Right atrium auricular region (tissue), 2 donors: ENCODE data around the gene TWF2. TPM values are rescaled to one million over a fixed set of nuclear protein-coding genes. Genes with fewer than 3 reads are reported as not detected.
"Not testable (repeated sequence)": the region's sequence is repeated elsewhere in the genome, so short reads cannot be mapped to it uniquely, and the experiment has no call there.

Source experiments
- DNase-seq: peaks from one replicate; pipeline ENCODE4 v3.0.0-alpha.2; 2019; ENCODE audit warnings: low spot score
- H3K27ac ChIP-seq, 2 donors: fragments of 200-600 bp; sonication (generic); 1 replicate in 1 of 2; 2 replicates in 1 of 2; pipeline ENCODE4 v1.5.1; 2016 to 2019
- H3K27me3 ChIP-seq, 2 donors: fragments of 200-600 bp; sonication (generic); one replicate each; pipeline versions ENCODE4 v1.5.1 to v1.6.0; 2017 to 2019
- H3K36me3 ChIP-seq: fragments of 200-600 bp; sonication (generic); one replicate; pipeline ENCODE4 v1.5.1; 2016
- H3K4me1 ChIP-seq, 2 donors: fragments of 200-600 bp; sonication (generic); one replicate each; pipeline versions ENCODE4 v1.5.1 to v1.6.0; 2017 to 2019
- H3K4me3 ChIP-seq, 2 donors: fragments of 200-600 bp; sonication (generic); 1 replicate in 1 of 2; 2 replicates in 1 of 2; pipeline ENCODE4 v1.5.1; 2017 to 2019; ENCODE audit warnings: mild to moderate bottlenecking in 1 of 2, moderate library complexity in 1 of 2
- H3K9me3 ChIP-seq, 2 donors: fragments of 200-600 bp; sonication (generic); one replicate each; pipeline ENCODE4 v1.5.1; 2019
- CTCF ChIP-seq, 2 donors: fragments of 200-600 bp; sonication (generic); IDR thresholded peaks; one replicate each; pipeline ENCODE4 v1.5.1; 2019; ENCODE audit warnings: antibody characterized with exemption in 2 of 2
- total RNA-seq, 2 donors: library from RNA; depleted of rRNA; stranded (reverse); fragments of >200 nt; gene quantifications; one replicate each; pipeline ENCODE4 v1.1.0, GENCODE V29; 2016

The TWF2 gene
- total RNA-seq, 2 donors from 2014 or later, result 54.4 to 58.6 TPM

GRCh38 chr3:52280050-52280461 lies 41.1 kb upstream of the TWF2 start:
- Histone ChIP-seq H3K4me3 (no peak overlapping the region), H3K27me3 (no peaks in the 10 kb centered on the region), H3K27ac (peak overlapping the region; percentile 90 to 98), H3K36me3 (no peaks in the 10 kb centered on the region), H3K9me3 (no peaks in the 10 kb centered on the region), H3K4me1 (peaks cover 0 to 51% of the 10 kb centered on the region in 2 donors)
- no peak for DNase-seq
- no peak for TF ChIP-seq CTCF (IDR thresholded peaks at IDR 0.05)

DNA sequence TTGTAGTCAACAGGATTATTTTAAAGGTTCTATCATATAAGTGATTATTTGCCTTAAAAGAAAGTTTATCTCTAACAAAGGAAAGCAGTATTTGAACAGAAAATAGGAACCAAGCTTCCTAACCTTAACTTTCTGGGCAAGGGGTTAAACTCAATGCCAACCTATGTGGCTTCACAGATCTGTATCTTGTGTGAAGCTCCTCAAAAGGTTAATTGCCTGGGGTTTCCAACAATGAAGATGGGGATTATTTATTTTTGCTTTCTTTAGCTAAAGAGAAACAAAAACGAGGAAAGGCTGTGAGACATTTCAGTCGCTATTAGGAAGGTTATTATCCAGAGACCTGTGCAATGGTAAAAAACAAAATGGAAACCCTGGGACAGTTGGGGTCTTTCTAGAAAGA lies 40.6 kb upstream of the TWF2 start:
- H3K4me1 ChIP-seq, result peaks cover 0 to 55% of the 10 kb centered on the region in 2 donors
- H3K4me3 ChIP-seq, result peak overlapping the region in 1 of 2 donors; percentile 66
- no peaks in the 10 kb centered on the region for H3K36me3 ChIP-seq
- H3K27ac ChIP-seq, result peak overlapping the region; percentile 90 to 98
- no peak for DNase-seq
- no peak for TF ChIP-seq CTCF (IDR thresholded peaks at IDR 0.05)
- no peaks in the 10 kb centered on the region for H3K9me3 ChIP-seq
- H3K27me3 ChIP-seq, result no peaks in the 10 kb centered on the region

DNA sequence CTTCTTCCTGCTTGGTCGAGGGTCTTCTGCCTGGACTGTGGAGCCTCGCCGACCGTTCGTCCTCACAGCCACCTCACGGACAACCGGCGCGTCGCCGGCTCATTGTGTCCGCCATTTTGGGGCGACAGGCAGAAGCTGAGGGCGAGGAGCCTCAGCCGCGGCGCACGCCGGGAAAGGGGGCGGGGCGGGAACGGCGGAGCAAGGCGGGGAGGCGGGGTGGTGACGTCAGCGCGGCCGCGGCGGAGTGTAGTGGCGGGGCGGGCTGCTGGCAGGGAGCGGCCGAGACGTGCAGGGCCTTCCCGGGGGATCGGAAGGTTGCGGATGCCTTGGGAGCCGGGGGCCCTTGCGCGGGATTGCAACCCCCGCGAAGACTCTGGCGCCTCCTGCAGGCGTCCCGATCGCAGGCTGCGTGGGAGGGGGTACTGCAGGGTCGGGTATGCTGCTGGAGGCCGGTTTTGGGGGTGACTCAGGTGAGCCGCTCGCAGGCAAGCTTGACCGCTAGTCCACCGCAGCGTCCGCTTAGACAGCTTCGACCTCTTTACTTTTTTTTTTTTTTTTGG lies 39.6 kb upstream of the TWF2 start, which contains the start of gene WDR82:
Gene WDR82, minus strand, starts transcription at position 140 of the 560 bp plus-strand sequence. CDS start 288 bp downstream, outside the sequence.
- Histone ChIP-seq H3K27ac (peak within 1 kb of the TSS; percentile 90 to 98), H3K27me3 (no peaks in the 10 kb centered on the region), H3K36me3 (no peaks in the 10 kb centered on the region), H3K9me3 (no peaks in the 10 kb centered on the region), H3K4me3 (peak within 1 kb of the TSS; percentile 66 to 88), H3K4me1 (peaks cover 0 to 65% of the 10 kb centered on the region in 2 donors)
- DNase-seq, result peak; percentile 97
- TF ChIP-seq CTCF (IDR thresholded peaks at IDR 0.05), result peak in 1 of 2 donors; percentile 77

DNA sequence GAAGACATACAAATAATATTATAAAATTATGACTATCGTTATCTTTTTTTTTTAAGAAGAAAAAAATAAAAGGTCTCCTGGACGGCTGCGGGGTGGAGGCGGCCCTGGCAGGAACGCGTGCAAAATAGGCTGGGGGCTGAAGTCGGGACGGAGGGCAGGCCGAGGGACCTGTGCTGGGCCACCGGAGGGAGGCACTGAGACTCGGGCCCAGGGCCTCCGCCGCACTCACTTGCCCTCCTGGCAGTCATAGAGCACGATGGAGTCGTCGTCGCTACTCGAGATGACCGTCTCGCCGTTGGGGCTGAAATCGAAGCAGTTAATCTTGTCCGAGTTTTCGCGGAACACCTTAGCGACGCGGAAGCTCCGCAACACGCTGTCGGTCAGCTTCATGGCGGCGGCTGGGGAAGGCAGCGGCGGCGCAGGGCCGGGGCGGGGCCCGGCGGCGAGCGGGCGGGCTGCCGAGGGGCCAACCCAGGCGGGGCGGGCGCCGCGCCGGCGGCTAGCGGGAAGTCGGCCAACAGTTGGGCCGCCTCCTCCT lies 39.1 kb upstream of the TWF2 start:
- TF ChIP-seq CTCF (IDR thresholded peaks at IDR 0.05), result no peak
- H3K9me3 ChIP-seq, result no peaks in the 10 kb centered on the region
- peaks cover 0 to 70% of the 10 kb centered on the region in 2 donors for H3K4me1 ChIP-seq
- H3K27ac ChIP-seq, result peak overlapping the region; percentile 90 to 98
- H3K27me3 ChIP-seq, result no peaks in the 10 kb centered on the region
- H3K4me3 ChIP-seq, result peak overlapping the region; percentile 66 to 88
- peaks cover 1% of the 10 kb centered on the region for H3K36me3 ChIP-seq
- no peak for DNase-seq

DNA sequence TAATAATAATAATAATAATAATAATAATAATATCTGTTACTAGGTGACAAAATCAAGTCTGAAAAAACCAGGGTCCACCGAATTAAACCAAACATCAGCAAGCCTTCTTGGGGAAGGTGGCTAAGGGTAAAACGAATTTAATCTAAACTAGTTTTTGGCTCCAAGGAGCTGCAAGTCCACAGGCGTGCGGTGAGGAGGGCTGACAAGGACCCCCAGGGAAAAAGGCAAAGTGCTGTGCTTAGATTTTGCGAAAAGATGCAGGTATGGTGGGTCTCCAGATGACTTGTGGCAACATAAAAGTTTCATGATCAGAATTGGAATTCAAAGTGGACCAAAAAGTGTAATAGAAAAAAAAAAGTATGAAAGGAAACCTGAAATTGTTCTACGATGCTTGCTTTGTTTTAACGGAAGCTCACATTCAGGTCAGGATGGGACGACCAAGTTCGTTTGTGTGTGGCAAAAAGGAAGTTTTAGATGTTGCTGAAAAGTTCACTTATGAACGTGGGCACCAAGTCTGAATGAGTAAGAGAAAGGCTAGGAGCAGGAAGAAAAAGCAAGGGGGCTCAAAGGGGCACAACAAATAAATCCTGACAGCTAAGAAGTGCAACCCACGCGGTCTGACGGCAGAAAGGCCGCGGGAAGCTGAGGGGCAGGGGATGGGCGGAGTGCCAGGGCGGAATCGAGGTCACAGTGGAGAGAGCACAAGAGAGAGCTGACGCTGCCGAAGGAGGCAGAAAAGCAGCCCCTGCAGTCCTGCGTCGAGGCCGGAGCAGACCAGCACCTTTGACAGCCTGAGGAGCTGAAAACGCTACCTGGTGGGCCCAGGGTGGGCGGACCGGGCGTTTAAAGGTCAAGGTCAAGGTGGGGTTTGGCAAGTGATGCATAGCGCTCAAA lies 38.4 kb upstream of the TWF2 start:
- peak overlapping the region; percentile 90 to 98 for H3K27ac ChIP-seq
- no peaks in the 10 kb centered on the region for H3K27me3 ChIP-seq
- DNase-seq, result peak; percentile 77
- no peak for TF ChIP-seq CTCF (IDR thresholded peaks at IDR 0.05)
- peaks cover 7% of the 10 kb centered on the region for H3K36me3 ChIP-seq
- peak overlapping the region; percentile 66 to 88 for H3K4me3 ChIP-seq
- no peaks in the 10 kb centered on the region for H3K9me3 ChIP-seq
- peaks cover 0 to 72% of the 10 kb centered on the region in 2 donors for H3K4me1 ChIP-seq

DNA sequence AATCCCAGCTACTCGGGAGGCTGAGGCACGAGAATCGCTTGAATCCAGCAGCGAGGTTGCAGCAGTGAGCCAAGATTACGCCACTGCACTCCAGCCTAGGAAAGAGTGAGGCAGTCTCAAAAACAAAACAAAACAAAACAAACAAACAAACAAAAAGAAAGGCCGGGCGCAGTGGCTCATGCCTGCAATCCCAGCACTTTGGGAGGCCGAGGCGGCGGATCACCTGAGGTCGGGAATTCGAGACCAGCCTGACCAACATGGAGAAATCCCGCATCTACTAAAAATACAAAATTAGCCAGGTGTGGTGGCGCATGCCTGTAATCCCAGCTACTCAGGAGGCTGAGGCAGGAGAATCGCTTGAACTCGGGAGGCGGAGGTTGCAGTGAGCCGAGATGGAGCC lies 35.8 kb upstream of the TWF2 start:
- not testable (repeated sequence) for H3K27me3 ChIP-seq, H3K36me3 ChIP-seq, H3K9me3 ChIP-seq, H3K27ac ChIP-seq, DNase-seq, H3K4me3 ChIP-seq
- H3K4me1 ChIP-seq, result peaks cover 0 to 81% of the 10 kb centered on the region in 2 donors
